ENCODE results near the gene PCCA. TPM values are rescaled to one million over a fixed set of nuclear protein-coding genes. Genes with fewer than 3 reads are reported as not detected.

PCCA gene
- total RNA-seq, 1 experiment from 2014 or later: 39.9 TPM

DNA sequence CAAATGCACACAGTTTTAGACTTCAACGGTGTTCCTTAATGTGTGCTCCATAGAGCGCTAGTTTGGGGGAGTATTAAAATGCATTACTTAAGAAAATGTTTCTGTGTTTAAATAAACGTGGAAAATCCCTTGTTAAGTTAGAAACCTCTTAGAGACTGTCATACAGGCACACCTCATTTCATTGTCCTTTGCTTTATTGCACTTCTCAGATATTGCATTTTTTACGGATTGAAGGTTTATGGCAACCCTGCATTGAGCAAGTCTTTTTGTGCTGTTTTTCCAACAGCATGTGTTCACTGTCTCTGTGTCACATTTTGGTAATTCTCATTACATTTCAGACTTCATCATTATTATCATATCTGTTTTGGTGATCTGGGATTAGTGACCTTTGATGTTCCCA, 255.7 kb downstream of the PCCA start:
- POLR2A ChIA-PET: no interaction called here
- Mint-ChIP-seq H3K27me3 (ENCODE audit: insufficient read depth, unreplicated experiment) (no peaks in the 10 kb centered on the region), H3K27ac (ENCODE audit: unreplicated experiment) (no peak overlapping the region), H3K36me3 (ENCODE audit: insufficient read depth, unreplicated experiment) (no peaks in the 10 kb centered on the region), H3K9me3 (ENCODE audit: unreplicated experiment) (no peaks in the 10 kb centered on the region), H3K4me1 (ENCODE audit: low read depth, unreplicated experiment) (no peaks in the 10 kb centered on the region), H3K4me3 (ENCODE audit: unreplicated experiment) (no peak overlapping the region)
- H3K4me1 ChIP-seq: no peaks in the 10 kb centered on the region
- intact Hi-C loops (cut with micrococcal nuclease; ENCODE audit: unreplicated experiment): no loop called here
- no TSS peak for BruUV-seq (replicated peaks)
- no peak for DNase-seq
- no peak overlapping the region for H3K4me3 ChIP-seq (ENCODE audit: low read depth, low read length)
- no peak for TF ChIP-seq CTCF (IDR thresholded peaks at IDR 0.05; ENCODE audit: insufficient read depth in 1 of 2, low read depth in 1 of 2, low read length in 1 of 2, severe bottlenecking in 1 of 2, unreplicated experiment in 1 of 2)
- no peaks in the 10 kb centered on the region for H3K9me3 ChIP-seq
- no peaks in the 10 kb centered on the region for H3K36me3 ChIP-seq (ENCODE audit: control insufficient read depth, insufficient read depth, low read length)
- no peaks in the 10 kb centered on the region for H3K27me3 ChIP-seq (replicated peaks; ENCODE audit: control insufficient read depth, insufficient read depth, low read length)
- CTCF ChIA-PET: no interaction called here

GRCh38 chr13:100347968-100348367, 259.1 kb downstream of the PCCA start:
- H3K36me3 ChIP-seq (ENCODE audit: control insufficient read depth, insufficient read depth, low read length): no peaks in the 10 kb centered on the region
- H3K9me3 ChIP-seq: no peaks in the 10 kb centered on the region
- no peak for DNase-seq
- BruUV-seq (replicated peaks): no TSS peak
- H3K9me3 Mint-ChIP-seq (ENCODE audit: unreplicated experiment): no peaks in the 10 kb centered on the region
- CTCF ChIA-PET: no interaction called here
- no peak overlapping the region for H3K4me3 Mint-ChIP-seq (ENCODE audit: unreplicated experiment)
- no peak for TF ChIP-seq CTCF (IDR thresholded peaks at IDR 0.05; ENCODE audit: insufficient read depth in 1 of 2, low read depth in 1 of 2, low read length in 1 of 2, severe bottlenecking in 1 of 2, unreplicated experiment in 1 of 2)
- H3K4me1 Mint-ChIP-seq (ENCODE audit: low read depth, unreplicated experiment): no peaks in the 10 kb centered on the region
- no peaks in the 10 kb centered on the region for H3K36me3 Mint-ChIP-seq (ENCODE audit: insufficient read depth, unreplicated experiment)
- POLR2A ChIA-PET: no interaction called here
- H3K27me3 ChIP-seq (replicated peaks; ENCODE audit: control insufficient read depth, insufficient read depth, low read length): no peaks in the 10 kb centered on the region
- no peak overlapping the region for H3K27ac Mint-ChIP-seq (ENCODE audit: unreplicated experiment)
- H3K4me3 ChIP-seq (ENCODE audit: low read depth, low read length): no peak overlapping the region
- no peaks in the 10 kb centered on the region for H3K27me3 Mint-ChIP-seq (ENCODE audit: insufficient read depth, unreplicated experiment)
- H3K4me1 ChIP-seq: no peaks in the 10 kb centered on the region
- intact Hi-C loops (cut with micrococcal nuclease; ENCODE audit: unreplicated experiment): no loop called here

DNA sequence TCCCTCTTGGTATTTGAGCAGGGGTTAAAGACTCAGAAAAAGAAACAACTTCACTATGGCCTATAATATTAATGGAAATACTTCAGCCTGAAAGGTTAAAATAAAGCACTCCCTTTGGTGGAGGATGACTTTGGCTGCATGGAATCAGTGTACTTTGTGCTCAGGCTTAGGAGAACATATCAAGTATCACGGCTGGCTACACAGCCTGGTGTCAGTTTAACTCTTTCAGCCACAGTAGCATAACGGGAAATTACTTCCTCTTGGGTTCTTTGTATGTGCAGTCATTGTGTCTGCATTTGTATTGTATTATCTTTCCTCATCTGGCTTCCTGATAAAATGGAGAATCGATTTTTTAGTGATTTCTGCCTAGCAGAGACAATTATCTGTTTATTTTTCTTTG, 260.7 kb downstream of the PCCA start:
- Histone ChIP-seq H3K4me1 (no peaks in the 10 kb centered on the region), H3K4me3 (ENCODE audit: low read depth, low read length) (no peak overlapping the region), H3K27me3 (replicated peaks; ENCODE audit: control insufficient read depth, insufficient read depth, low read length) (no peaks in the 10 kb centered on the region), H3K36me3 (ENCODE audit: control insufficient read depth, insufficient read depth, low read length) (no peaks in the 10 kb centered on the region), H3K9me3 (no peaks in the 10 kb centered on the region)
- no peak overlapping the region for H3K27ac Mint-ChIP-seq (ENCODE audit: unreplicated experiment)
- intact Hi-C loops (cut with micrococcal nuclease; ENCODE audit: unreplicated experiment): no loop called here
- no peaks in the 10 kb centered on the region for H3K36me3 Mint-ChIP-seq (ENCODE audit: insufficient read depth, unreplicated experiment)
- BruUV-seq (replicated peaks): no TSS peak
- no peaks in the 10 kb centered on the region for H3K9me3 Mint-ChIP-seq (ENCODE audit: unreplicated experiment)
- ChIA-PET CTCF (no interaction called here), POLR2A (no interaction called here)
- no peak for DNase-seq
- no peak for TF ChIP-seq CTCF (IDR thresholded peaks at IDR 0.05; ENCODE audit: insufficient read depth in 1 of 2, low read depth in 1 of 2, low read length in 1 of 2, severe bottlenecking in 1 of 2, unreplicated experiment in 1 of 2)
- H3K27me3 Mint-ChIP-seq (ENCODE audit: insufficient read depth, unreplicated experiment): no peaks in the 10 kb centered on the region
- no peak overlapping the region for H3K4me3 Mint-ChIP-seq (ENCODE audit: unreplicated experiment)
- H3K4me1 Mint-ChIP-seq (ENCODE audit: low read depth, unreplicated experiment): no peaks in the 10 kb centered on the region
